ENCODE measurements around the gene USP3. TPM values are rescaled to one million over a fixed set of nuclear protein-coding genes. Genes with fewer than 3 reads are reported as not detected.
"Not testable (repeated sequence)": the region's sequence is repeated elsewhere in the genome, so short reads cannot be mapped to it uniquely, and the experiment has no call there.

The USP3 gene
- total and polyA plus RNA-seq, 7 donors = 9.4 to 13.6 (median 10.9) TPM

- no peak for DNase-seq
- intact Hi-C loops (cut with DNase I) = loop anchor here in 1 of 2 donors (2.0 kb wide), 1 partner anchor 59 kb away; no protein-coding TSS in a partner anchor
- ATAC-seq = no peak
- Histone ChIP-seq H3K27me3 (ENCODE audit: insufficient read depth in 3 of 3, low read length in 2 of 3) (no peaks in the 10 kb centered on the region), H3K4me3 (no peak overlapping the region), H3K27ac (no peak overlapping the region), H3K4me1 (peaks cover 10% of the 10 kb centered on the region), H3K36me3 (ENCODE audit: insufficient read depth in 1 of 2, low read depth in 1 of 2) (no peaks in the 10 kb centered on the region), H3K9me3 (no peaks in the 10 kb centered on the region)
- WGBS, 3 donors = 93 to 95% (median 94%) methylated on average over 7 of the region's 7 CpGs
- TF ChIP-seq CTCF (IDR thresholded peaks at IDR 0.05) = no peak
Measured at GRCh38 chr15:63530235-63530634, 25.8 kb downstream of the USP3 start.

GRCh38 chr15:63530752-63531299, 26.4 kb downstream of the USP3 start:
- H3K27me3 ChIP-seq (ENCODE audit: insufficient read depth in 3 of 3, low read length in 2 of 3) = no peaks in the 10 kb centered on the region
- 94 to 97% (median 94%) methylated on average over 3 of the region's 3 CpGs for whole genome bisulfite sequencing, 3 donors
- no peaks in the 10 kb centered on the region for H3K9me3 ChIP-seq
- H3K27ac ChIP-seq = no peak overlapping the region
- TF ChIP-seq CTCF (IDR thresholded peaks at IDR 0.05) = no peak
- peaks cover 4% of the 10 kb centered on the region for H3K4me1 ChIP-seq
- intact Hi-C loops (cut with DNase I) = loop anchor here in 1 of 2 donors (2.0 kb wide), 1 partner anchor 58 kb away; no protein-coding TSS in a partner anchor
- no peak for ATAC-seq
- H3K36me3 ChIP-seq (ENCODE audit: insufficient read depth in 1 of 2, low read depth in 1 of 2) = no peaks in the 10 kb centered on the region
- H3K4me3 ChIP-seq = no peak overlapping the region
- DNase-seq = no peak

- Histone ChIP-seq H3K36me3 (ENCODE audit: insufficient read depth in 1 of 2, low read depth in 1 of 2) (no peaks in the 10 kb centered on the region), H3K9me3 (no peaks in the 10 kb centered on the region), H3K27ac (no peak overlapping the region), H3K4me3 (no peak overlapping the region), H3K4me1 (no peaks in the 10 kb centered on the region), H3K27me3 (ENCODE audit: insufficient read depth in 3 of 3, low read length in 2 of 3) (no peaks in the 10 kb centered on the region)
- intact Hi-C loops (cut with DNase I) = loop anchor here in 1 of 2 donors (2.0 kb wide), 1 partner anchor 57 kb away; no protein-coding TSS in a partner anchor
- TF ChIP-seq CTCF (IDR thresholded peaks at IDR 0.05) = no peak
- ATAC-seq (no peak), DNase-seq (no peak)
- 91 to 95% (median 93%) methylated on average over 4 of the region's 4 CpGs for WGBS, 3 donors
Measured at GRCh38 chr15:63531586-63531985, 27.2 kb downstream of the USP3 start.

GRCh38 chr15:63532307-63532744, 27.9 kb downstream of the USP3 start:
- Histone ChIP-seq H3K27me3 (ENCODE audit: insufficient read depth in 3 of 3, low read length in 2 of 3) (no peaks in the 10 kb centered on the region), H3K36me3 (ENCODE audit: insufficient read depth in 1 of 2, low read depth in 1 of 2) (peaks cover 0 to 4% of the 10 kb centered on the region in 2 donors), H3K27ac (no peak overlapping the region), H3K9me3 (no peaks in the 10 kb centered on the region), H3K4me1 (no peaks in the 10 kb centered on the region), H3K4me3 (no peak overlapping the region)
- no peak for TF ChIP-seq CTCF (IDR thresholded peaks at IDR 0.05)
- intact Hi-C loops (cut with DNase I) = no loop called here
- no peak for DNase-seq
- WGBS, 3 donors = 73 to 81% (median 81%) methylated on average over 5 of the region's 5 CpGs
- peak in 1 of 4 donors; percentile 16 for ATAC-seq

GRCh38 chr15:63534888-63535287, 30.5 kb downstream of the USP3 start:
- H3K4me1 ChIP-seq; H3K27ac ChIP-seq; H3K27me3 ChIP-seq (ENCODE audit: insufficient read depth in 3 of 3, low read length in 2 of 3); H3K9me3 ChIP-seq; H3K4me3 ChIP-seq; intact Hi-C loops (cut with DNase I); DNase-seq: not testable (repeated sequence)
- WGBS, 3 donors = 44 to 80% (median 46%) methylated on average over 3 of the region's 3 CpGs
- peaks cover 0 to 21% of the 10 kb centered on the region in 2 donors for H3K36me3 ChIP-seq (ENCODE audit: insufficient read depth in 1 of 2, low read depth in 1 of 2)
- ATAC-seq = peak in 3 of 4 donors; percentile 13 to 39 (median 28)

Measured in psoas muscle (tissue), 8 donors.